ENCODE results near the gene ZNF839. TPM values are rescaled to one million over a fixed set of nuclear protein-coding genes. Genes with fewer than 3 reads are reported as not detected.
"Not testable (repeated sequence)": the region's sequence is repeated elsewhere in the genome, so short reads cannot be mapped to it uniquely, and the experiment has no call there.

Gene ZNF839
- polyA plus RNA-seq, 3 donors: 14.6 to 22.3 (median 15.1) TPM

DNA sequence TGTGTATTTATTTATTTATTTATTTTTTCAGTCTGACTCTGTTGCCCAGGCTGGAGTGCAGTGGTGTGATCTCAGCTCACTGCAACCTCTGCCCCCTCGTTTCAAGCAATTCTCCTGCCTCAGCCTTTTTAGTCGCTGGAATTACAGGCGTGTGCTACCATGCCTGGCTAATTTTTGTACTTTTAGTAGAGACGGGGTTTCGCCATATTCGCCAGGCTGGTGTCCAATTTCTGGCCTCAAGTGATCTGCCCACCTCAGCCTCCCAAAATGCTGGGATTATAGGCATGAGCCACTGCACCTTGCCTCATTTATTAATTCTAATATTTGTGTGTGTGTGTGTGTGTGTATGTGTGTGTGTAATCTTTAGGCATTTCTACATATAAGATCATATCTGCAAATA, 9.8 kb downstream of the ZNF839 start:
- not testable (repeated sequence) for DNase-seq (ENCODE audit: extremely low read depth in 1 of 11, low read depth in 9 of 11, low spot score in 4 of 11)

DNA sequence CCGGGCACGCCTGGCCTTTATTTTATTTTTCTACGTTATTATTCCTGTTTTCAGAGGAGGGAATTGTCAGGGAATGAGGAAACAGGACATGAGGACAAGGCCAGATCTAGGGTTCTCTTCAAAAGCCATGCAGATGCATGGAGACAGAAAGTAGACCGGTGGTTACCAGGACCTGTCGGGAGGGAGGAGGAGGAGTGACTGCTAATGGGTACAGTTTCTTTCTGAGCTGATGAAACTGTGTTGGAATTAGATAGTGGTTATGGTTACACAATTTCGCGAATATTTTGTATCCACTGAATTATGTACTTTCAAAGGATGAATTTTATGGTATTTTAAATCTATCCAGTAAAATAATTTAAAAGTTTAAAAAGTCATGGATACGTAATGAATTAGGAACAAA, 11.3 kb downstream of the ZNF839 start:
- no peak for DNase-seq (ENCODE audit: extremely low read depth in 1 of 11, low read depth in 9 of 11, low spot score in 4 of 11)

DNA sequence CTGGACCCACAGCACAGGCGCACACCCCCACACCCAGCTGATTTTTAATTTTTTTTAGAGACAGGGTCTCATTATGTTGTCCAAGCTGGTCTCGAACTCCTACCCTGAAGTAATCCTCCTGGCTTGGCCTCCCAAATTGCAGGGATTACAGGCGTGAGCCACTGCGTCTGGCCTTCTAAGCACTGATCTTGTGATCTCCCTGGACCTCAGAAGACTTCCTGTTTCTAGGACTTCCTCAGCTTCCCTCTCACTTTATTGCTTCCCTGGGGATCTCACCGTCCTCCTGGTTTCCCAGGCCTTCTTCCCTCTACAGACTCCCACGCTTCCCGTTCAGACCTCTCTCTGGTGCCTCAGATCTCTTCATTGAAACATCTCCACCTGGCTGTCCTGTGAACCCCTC, 13.8 kb downstream of the ZNF839 start:
- DNase-seq (ENCODE audit: extremely low read depth in 1 of 11, low read depth in 9 of 11, low spot score in 4 of 11): no peak

DNA sequence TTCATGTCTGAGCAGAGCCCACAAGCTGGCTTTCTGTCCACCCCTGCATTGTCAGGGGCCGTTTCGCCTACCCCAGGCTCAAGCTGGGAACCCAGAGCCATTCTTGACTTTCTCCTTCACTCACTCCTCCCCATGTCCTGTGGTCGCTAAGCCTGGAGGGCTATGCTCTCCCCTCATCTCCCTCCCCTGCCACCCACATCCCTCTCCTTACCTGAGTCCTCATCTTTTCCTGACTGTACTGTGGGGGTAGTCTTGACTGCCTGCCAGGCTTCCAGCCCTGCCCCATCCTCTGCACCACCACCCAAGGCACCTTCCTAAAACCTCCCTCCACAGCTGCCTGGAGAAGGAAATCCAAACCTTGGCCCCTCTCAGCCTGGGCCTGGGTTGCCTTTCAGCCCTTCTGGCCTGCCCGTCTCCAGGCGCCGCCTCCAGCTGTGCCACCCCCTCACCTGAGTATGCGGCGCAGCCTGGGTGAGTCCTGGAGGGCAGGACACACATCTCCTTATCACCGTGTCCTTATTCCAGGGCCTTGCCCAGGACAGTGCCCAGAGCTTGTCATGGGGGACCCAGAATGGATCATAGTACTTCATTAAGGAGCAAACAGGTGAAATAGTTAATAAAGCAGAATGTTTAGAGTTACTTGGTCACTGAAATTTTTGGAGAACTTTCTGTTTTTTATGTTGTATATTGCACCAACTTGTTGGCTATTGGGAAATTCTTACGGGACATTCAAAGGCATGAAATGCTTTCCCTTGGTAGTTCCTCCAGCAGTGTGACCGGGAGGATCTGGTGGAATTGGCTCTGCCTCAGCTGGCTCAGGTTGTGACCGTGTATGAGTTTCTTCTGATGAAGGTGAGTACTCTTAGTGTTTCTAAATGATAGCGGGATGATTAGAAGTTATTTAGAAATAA, 14.5 kb downstream of the ZNF839 start:
- DNase-seq (ENCODE audit: extremely low read depth in 1 of 11, low read depth in 9 of 11, low spot score in 4 of 11): no peak

DNA sequence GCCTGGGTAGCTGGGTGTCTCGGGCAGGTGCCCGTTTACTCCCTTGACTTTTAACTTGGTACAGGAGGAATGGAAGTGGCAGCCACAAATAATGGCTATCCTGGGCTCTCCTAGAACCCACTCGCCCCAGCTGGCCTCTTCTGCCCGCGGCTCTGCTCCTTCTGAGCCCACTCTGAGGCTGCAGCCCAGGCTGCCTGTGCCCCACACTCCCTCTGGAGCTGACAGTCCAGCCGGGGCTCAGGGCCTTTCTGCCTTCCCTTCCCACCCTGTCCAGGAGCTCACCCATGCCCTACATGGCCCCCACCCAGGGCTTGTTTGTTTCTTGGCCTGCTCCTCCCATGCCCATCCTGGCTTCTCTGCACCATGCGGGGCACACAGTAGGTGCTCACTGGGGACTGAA, 15.6 kb downstream of the ZNF839 start:
- DNase-seq (ENCODE audit: extremely low read depth in 1 of 11, low read depth in 9 of 11, low spot score in 4 of 11): no peak

DNA sequence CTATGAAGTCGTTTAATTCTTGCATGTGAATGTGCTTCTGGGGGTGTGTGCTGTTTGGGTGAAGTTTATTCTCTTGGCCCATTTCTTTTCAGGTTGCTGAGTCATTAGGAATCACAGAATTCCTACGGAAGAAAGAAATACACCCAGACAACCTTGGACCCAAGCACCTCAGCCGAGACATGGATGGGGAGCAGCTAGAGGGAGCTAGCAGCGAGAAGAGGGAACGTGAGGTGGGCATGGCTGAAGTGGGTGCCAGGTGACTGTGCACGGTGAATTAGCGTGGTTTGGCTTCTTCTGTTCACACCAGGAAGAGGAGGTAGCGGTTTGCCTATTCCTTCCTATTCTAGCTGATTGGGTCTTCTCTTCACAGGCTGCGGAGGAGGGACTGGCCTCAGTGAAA, 19.2 kb downstream of the ZNF839 start:
- no peak for DNase-seq (ENCODE audit: extremely low read depth in 1 of 11, low read depth in 9 of 11, low spot score in 4 of 11)

DNA sequence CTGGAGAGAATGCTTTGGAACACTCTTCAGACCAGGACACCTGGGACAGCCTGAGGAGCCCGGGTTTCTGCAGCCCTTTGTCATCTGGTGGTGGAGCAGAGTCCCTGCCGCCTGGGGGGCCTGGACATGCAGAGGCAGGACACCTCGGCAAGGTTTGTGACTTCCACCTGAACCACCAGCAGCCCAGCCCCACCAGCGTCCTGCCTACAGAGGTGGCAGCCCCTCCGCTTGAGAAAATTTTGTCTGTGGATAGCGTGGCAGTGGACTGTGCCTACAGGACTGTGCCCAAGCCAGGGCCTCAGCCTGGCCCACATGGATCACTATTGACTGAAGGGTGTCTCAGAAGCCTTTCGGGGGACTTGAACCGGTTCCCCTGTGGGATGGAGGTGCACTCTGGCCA, 22.0 kb downstream of the ZNF839 start:
- no peak for DNase-seq (ENCODE audit: extremely low read depth in 1 of 11, low read depth in 9 of 11, low spot score in 4 of 11)

DNA sequence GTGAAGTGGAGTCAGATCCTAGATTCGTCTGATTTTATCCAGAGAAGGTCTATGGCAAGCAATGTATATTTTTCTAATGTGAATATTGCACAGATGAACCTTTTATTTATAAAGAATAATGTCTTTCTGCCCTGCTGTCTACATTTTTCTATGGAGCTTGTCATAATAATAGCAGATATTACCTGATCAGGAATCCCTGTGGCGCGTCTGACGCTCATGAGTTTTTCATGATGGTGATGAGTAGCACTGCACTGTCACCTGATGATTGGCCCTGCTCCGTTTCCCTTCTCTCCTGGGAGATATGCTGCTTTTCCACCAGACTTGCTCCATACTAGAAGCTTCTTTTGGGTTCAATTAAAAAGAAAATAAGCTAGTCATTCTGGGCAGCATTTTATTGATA, 22.7 kb downstream of the ZNF839 start:
- no peak for DNase-seq (ENCODE audit: extremely low read depth in 1 of 11, low read depth in 9 of 11, low spot score in 4 of 11)

DNA sequence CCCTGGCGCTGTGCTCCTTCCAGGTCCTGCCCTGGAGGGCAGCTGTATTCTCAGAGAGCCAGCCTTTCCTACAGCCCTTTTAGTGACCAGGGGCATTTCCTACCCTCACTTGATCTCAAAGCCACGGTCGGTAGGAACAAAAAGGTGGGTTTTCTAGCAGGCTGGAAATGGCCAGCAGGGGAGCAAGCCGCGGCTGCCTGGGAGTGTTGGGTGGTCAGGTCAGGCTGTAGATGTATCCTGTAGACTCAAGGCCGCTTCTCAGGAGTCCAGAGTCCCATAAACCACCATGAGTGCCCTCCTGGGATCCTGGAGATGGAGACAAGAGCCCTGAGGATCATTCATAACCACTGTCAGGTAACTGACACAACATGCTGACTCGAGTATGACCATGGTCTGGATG, 24.5 kb downstream of the ZNF839 start:
- DNase-seq (ENCODE audit: extremely low read depth in 1 of 11, low read depth in 9 of 11, low spot score in 4 of 11): no peak

DNA sequence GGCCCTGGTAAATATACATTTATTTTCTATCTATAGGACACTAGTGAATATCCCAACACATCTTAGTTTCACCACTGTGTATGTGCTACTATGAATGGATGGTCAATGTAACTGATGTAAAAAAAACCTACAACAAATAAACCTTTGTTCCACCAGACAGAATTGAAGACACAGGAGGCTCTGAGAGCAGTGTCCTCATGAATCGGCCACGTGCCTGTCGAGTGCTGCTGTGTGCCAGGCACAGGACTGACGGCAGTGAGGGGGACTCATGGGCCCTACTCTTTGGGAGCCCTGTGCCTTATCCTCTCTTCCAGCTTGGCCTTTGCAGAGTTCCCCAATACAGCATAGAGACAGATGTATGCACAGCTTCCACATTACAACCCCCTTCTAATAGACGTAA, 24.9 kb downstream of the ZNF839 start:
- no peak for DNase-seq (ENCODE audit: extremely low read depth in 1 of 11, low read depth in 9 of 11, low spot score in 4 of 11)

DNA sequence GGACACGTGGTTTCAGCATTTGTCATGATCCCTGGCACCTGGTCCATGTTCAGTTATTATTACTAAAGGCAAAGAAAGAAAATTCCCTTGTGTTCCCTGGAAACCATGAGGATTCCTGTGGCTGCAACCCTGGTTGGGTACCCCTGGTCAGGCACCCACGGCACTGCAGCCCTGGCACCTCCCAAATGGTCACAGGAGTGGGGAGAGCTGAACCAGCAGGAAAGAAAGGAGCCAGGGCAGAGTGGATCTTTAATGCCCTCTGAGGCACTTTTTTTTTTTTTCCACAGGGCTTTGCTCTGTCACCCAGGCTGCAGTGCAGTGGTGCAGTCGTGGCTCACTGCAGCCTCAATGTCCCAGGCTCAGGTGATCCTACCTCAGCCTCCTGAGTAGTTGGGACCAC, 25.7 kb downstream of the ZNF839 start:
- no peak for DNase-seq (ENCODE audit: extremely low read depth in 1 of 11, low read depth in 9 of 11, low spot score in 4 of 11)

DNA sequence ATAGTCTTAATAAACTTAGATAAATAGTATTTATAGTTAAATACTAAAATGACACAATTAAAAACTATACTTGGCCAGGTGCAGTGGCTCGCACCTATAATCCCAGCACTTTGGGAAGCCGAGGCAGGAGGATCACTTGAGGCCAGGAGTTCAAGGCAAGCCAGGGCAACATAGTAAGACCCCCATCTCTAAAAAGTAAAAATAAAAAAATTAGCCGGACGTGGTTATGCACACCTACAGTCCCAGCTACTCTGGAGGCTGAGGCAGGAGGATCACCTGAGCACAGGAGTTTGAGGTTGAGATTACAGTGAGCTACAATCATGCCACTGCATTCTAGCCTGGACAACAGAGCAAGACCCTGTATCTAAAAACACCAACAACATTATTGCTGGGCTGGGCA, 27.1 kb downstream of the ZNF839 start:
- no peak for DNase-seq (ENCODE audit: extremely low read depth in 1 of 11, low read depth in 9 of 11, low spot score in 4 of 11)

DNA sequence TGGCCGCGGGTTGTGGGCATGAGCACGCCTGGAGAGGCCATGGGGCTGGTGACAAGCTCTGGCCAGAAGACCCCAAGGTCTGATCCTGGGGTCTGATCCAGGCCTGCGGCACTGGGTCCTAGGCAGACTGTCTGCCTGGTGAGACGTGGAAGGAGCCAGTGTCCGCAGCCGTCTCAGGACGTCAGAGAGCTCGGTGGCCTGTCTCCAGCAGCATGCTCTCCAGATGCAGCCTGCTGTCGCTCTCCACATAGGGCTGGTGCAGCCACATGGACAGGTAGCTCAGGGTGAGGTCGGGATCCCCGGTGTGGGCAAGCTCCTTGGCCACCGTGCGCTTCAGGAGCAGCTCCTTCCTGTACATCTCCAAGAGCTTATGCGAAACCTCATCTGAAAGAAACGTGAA, 28.8 kb downstream of the ZNF839 start:
- DNase-seq (ENCODE audit: extremely low read depth in 1 of 11, low read depth in 9 of 11, low spot score in 4 of 11): no peak

DNA sequence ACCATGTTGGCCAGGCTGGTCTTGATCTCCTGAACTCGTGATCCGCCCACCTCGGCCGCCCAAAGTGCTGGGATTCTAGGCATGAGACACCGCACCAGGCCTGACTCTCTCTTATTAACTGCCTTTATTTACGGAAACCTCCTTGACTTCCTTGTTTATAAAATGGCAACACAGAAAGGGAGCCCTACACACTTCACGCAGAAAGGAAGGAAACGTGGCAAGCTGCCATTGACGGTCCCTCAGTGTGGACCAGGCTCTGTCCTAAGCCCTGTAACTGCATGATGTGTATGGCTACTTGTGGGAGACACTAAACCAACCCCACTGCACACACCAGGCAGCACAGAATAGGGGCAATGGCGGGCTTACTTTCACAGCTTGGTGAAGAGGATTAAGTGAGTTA, 31.5 kb downstream of the ZNF839 start:
- DNase-seq (ENCODE audit: extremely low read depth in 1 of 11, low read depth in 9 of 11, low spot score in 4 of 11): no peak

DNA sequence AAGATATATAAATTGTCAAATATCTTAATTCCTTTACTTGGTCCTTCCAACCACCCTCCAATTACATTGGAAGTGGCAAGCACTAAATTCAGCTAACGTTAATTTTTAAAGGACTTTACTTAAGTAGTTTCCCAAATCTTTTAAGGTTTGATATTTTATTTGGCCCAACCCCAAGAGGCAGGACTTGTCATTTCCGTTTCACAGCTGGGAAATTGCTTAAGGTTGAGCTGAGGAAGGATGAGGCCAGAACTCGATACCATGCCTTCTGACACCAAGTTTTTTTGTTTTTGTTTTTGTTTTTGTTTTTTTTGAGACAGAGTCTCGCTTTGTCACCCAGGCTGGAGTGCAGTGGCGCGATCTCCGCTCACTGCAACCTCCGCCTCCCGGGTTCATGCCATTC, 32.0 kb downstream of the ZNF839 start:
- DNase-seq (ENCODE audit: extremely low read depth in 1 of 11, low read depth in 9 of 11, low spot score in 4 of 11): peak in 2 of 11 donors; percentile 2 to 4

DNA sequence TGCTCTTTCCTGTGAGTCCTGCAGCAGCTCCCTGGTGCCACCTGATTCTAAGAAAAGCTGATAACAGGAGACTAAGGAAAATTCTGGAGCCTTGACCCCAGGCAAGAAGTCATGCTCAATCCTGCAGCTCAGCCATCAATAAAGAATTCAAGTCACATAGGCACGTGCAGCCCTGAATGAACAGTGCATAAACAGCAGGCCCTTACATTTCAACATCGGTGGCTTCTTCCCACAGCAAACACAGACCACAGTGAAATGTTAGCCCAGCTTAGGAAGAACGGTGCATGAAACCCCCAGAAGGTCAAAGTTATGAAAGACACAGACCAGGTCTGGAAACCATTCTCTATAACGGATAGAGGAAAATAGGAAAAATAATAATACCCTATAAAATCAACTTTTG, 32.7 kb downstream of the ZNF839 start:
- no peak for DNase-seq (ENCODE audit: extremely low read depth in 1 of 11, low read depth in 9 of 11, low spot score in 4 of 11)

DNA sequence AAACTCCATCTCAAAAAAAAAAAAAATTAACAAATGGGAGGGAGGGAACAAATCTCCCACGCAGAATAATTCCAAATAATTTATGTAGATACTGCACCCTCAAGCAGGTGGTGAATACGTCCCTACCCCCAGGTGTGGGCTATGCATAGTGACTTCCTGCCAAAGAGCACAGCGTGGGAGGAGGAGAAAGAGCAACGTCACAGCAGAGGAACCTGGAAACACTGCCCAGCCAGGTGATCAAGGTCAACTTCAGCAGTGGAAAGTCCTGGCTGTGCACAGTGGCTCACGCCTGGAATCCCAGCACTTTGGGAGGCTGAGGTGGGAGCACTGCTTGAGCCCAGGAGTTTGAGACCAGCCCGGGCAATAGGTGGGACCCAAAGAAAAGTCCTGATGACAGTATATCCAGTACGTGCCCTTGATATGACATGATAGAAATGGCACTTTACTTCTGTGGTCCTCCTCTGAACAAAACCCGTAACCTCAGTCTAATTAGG, 33.6 kb downstream of the ZNF839 start:
- no peak for DNase-seq (ENCODE audit: extremely low read depth in 1 of 11, low read depth in 9 of 11, low spot score in 4 of 11)

DNA sequence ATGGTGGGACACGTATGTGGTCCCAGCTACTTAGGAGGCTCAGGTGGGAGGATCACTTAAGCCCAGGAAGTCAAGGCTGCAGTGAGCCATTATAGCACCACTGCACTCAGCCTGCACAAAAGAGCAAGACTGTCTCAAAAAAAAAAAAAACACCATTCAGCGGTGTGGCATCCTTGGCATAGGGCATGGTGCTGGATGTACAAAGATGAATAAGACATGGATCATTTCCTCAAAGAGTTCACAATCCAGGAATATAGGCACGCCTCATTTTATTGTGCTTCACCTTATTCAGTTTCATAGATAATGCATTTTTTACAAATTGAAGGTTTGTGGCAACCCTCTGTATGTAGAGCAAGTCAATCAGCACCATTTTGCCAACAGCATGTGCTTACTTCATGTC, 36.7 kb downstream of the ZNF839 start:
- DNase-seq (ENCODE audit: extremely low read depth in 1 of 11, low read depth in 9 of 11, low spot score in 4 of 11): no peak

DNA sequence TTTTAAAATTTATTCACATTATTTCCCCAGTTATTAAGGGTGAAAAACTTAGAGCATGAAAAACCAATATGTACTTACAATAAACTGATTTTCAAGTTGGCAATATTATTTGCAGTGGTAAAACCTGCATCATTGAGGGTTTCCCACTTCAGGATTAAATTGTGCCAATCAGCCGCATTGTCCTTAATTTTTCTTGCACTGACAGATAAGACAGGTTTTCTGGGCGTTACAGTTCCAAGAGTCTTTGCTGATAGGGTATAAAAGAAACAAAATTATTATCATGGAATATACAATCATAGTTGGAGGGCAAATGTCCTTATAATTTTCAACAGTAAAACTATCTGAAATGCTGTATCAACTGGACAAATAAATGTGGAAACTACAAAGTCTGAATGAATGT, 39.8 kb downstream of the ZNF839 start:
- no peak for DNase-seq (ENCODE audit: extremely low read depth in 1 of 11, low read depth in 9 of 11, low spot score in 4 of 11)

DNA sequence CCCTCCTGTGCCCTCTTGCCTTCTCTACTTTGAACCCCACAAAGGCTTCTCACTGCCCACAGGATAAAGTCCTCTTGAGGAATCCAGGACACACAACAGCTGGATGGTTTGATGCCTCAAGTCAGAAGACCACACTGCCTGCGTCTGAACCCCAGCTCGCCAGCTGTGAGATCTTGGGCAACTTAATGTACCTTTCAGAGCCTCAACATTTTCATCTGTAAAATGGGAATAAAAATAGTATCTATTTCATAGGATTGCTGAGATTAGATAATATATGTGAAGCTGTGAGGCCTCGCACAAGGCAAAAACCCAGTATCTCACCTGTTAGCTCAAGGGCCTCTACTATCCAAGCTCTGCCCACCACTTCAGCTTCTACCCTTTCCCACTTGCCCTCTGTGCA, 40.8 kb downstream of the ZNF839 start:
- no peak for DNase-seq (ENCODE audit: extremely low read depth in 1 of 11, low read depth in 9 of 11, low spot score in 4 of 11)

DNA sequence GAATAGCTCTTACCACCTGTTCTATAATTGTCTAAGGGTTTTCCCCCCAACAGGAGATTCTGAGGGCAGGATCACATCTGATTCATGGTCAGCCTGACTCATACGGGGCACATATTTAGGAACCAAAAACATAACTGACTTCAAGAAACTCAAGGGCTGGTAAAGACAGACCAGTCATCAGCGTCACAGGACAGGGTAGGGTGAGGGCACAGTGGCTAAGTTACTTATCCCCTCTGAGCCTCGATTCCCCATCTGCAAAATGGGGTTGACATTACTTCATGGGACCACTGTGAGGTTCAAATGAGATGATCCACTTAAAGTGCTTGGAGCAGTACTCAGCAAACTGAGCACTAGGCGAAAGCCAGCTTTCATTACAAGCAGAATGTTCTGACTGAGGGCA, 42.5 kb downstream of the ZNF839 start:
- DNase-seq (ENCODE audit: extremely low read depth in 1 of 11, low read depth in 9 of 11, low spot score in 4 of 11): peak in 1 of 11 donors; percentile 2

Measured in renal cortex interstitium (tissue), 11 donors.